Body of pancreas (tissue), 4 donors: ENCODE measurements around the gene CRX.
"Not testable (repeated sequence)": the region's sequence is repeated elsewhere in the genome, so short reads cannot be mapped to it uniquely, and the experiment has no call there.

ENCODE experiments used
- CTCF ChIP-seq, 7 experiments: fragments of 450-650 bp in 4 of 7; fragments of 200-600 bp in 3 of 7; sonication (generic) in 3 of 7; IDR thresholded peaks; one replicate each; pipeline ENCODE4 v1.5.1; 2016 to 2019; ENCODE audit warnings: antibody characterized with exemption in 7 of 7
- POLR2A ChIP-seq, 3 donors: fragments of 450-650 bp; IDR thresholded peaks; one replicate each; pipeline ENCODE4 v1.6.1; 2016; ENCODE audit warnings: antibody characterized with exemption in 3 of 3, mild to moderate bottlenecking in 2 of 3

- not testable (repeated sequence) for TF ChIP-seq CTCF, POLR2A (IDR thresholded peaks at IDR 0.05)
Observed at GRCh38 chr19:47803148-47803547, 18.6 kb upstream of the CRX start.
